Measurements from ENCODE around the gene SLC6A20. TPM values are rescaled to one million over a fixed set of nuclear protein-coding genes. Genes with fewer than 3 reads are reported as not detected.

SLC6A20 gene, protein sequence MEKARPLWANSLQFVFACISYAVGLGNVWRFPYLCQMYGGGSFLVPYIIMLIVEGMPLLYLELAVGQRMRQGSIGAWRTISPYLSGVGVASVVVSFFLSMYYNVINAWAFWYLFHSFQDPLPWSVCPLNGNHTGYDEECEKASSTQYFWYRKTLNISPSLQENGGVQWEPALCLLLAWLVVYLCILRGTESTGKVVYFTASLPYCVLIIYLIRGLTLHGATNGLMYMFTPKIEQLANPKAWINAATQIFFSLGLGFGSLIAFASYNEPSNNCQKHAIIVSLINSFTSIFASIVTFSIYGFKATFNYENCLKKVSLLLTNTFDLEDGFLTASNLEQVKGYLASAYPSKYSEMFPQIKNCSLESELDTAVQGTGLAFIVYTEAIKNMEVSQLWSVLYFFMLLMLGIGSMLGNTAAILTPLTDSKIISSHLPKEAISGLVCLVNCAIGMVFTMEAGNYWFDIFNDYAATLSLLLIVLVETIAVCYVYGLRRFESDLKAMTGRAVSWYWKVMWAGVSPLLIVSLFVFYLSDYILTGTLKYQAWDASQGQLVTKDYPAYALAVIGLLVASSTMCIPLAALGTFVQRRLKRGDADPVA
- not detected in 2 replicates for total RNA-seq

GRCh38 chr3:45795882-45796765 lies at the start of gene SLC6A20:
Gene SLC6A20, minus strand, starts transcription at chr3:45796536. Its CDS starts 117 bp downstream, at chr3:45796419.

DNA sequence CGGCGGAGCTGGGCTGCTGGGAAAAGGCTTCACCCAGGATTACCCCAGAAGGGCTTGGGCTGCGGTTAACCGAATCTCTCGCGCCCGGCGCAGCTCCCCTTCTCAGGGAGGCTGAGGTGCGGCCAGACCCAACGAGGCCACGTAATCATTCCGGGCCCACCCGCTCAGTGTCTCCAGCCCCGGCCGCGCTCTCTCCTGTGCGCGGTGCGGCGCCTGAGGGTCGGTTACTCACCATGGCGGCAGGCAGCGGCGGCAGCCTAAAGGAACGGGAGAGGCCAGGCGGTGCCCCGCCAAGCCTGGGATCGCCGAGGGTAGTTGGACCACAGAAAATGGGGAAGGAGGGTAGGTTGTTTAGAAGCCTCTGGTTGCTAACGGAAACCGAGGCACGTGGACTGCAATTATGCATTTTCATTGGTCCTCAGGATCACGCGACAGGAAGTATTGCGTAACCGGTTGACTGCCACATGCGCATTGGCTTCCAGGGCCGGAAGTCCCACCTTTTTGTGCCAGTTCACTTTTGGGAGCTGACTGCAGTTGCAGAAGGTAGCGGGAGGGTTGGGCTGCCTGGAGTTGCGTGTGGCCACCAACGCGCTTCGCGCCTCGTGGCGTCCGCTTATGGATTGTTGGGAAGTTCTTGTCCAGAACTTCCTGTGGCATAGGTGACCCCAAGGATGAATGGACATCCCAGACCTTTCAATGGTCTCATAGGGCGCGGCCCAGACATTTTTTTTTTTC lies 45.6 kb upstream of the SLC6A20 start, which contains the start of gene LZTFL1:
LZTFL1 (minus strand) TSS at position 363 of the 735 bp plus-strand sequence; CDS start at position 235, 128 bp downstream.

Small RNA genes within 50 kb of the gene (small RNA-seq; reads per million reads assigned to genes)
- not detected for gene RN7SL145P

Other genes with a start within 250 kb of the SLC6A20 start
- 21.7 and 44.4 TPM in 2 replicates for gene LIMD1, start 201.8 kb downstream of the SLC6A20 start, total RNA-seq
- gene SACM1L, start 107.1 kb downstream of the SLC6A20 start, total RNA-seq = 26.0 and 28.7 TPM in 2 replicates
- 17.8 and 23.1 TPM in 2 replicates for gene LZTFL1, start 45.6 kb upstream of the SLC6A20 start, total RNA-seq
- gene CCR9, start 90.0 kb upstream of the SLC6A20 start, total RNA-seq = not detected in 2 replicates
- gene CXCR6, start 146.9 kb upstream of the SLC6A20 start, total RNA-seq = not detected in 2 replicates
- 16.8 and 19.1 TPM in 2 replicates for gene FYCO1, start 199.3 kb upstream of the SLC6A20 start, total RNA-seq
- not detected in 2 replicates for gene XCR1, start 230.9 kb upstream of the SLC6A20 start, total RNA-seq

Data from subcutaneous preadipocyte (primary cell).